ENCODE data around the gene FGF11. TPM values are rescaled to one million over a fixed set of nuclear protein-coding genes. Genes with fewer than 3 reads are reported as not detected.

FGF11 gene
- total and polyA plus RNA-seq, 2 donors (not counting 3 experiments of a cell fraction or from before 2014, with no cell fraction given) = 0.70 TPM; not detected in 1

- Histone ChIP-seq H3K4me1 (ENCODE audit: control insufficient read depth, extremely low read depth, insufficient read depth, low read length) (peaks cover 19% of the 10 kb centered on the region), H2AFZ (ENCODE audit: low read depth, low read length) (no peak overlapping the region), H3K4me2 (ENCODE audit: insufficient read depth, low read length) (no peak overlapping the region), H3K4me3 (replicated peaks in 1 of 3; ENCODE audit: insufficient read depth in 1 of 3, low read depth in 1 of 3, low read length in 3 of 3) (no peak overlapping the region), H3K27ac (ENCODE audit: insufficient read depth, low read depth, low read length) (no peak overlapping the region), H3K27me3 (ENCODE audit: control insufficient read depth in 2 of 2, insufficient read depth in 2 of 2, low read length in 2 of 2) (no peaks in the 10 kb centered on the region), H3K79me2 (ENCODE audit: control insufficient read depth, insufficient read depth, low read length) (peaks cover 92% of the 10 kb centered on the region), H3K9ac (replicated peaks; ENCODE audit: extremely low read depth, insufficient read depth, low read length) (no peak overlapping the region), H3K36me3 (ENCODE audit: control insufficient read depth in 2 of 2, extremely low read depth in 1 of 2, insufficient read depth in 2 of 2, low read length in 2 of 2) (no peaks in the 10 kb centered on the region), H3K9me3 (replicated peaks; ENCODE audit: control insufficient read depth, insufficient read depth, low read length) (no peaks in the 10 kb centered on the region), H3K9me1 (replicated peaks; ENCODE audit: control insufficient read depth, extremely low read depth, insufficient read depth, low read length) (no peaks in the 10 kb centered on the region), H4K20me1 (replicated peaks; ENCODE audit: control insufficient read depth, extremely low read depth, insufficient read depth, low read length) (peaks cover 8% of the 10 kb centered on the region)
- no peak for DNase-seq (ENCODE audit: low read depth, low spot score)
- no peak for FAIRE-seq
- POLR2A ChIA-PET = no interaction called here
- no peak for TF ChIP-seq GATA2 (IDR thresholded peaks at IDR 0.05; ENCODE audit: insufficient read depth, insufficient read length, low read depth, low read length)
- TF ChIP-seq FOS (IDR thresholded peaks at IDR 0.05; ENCODE audit: borderline replicate concordance, insufficient read depth, low read length) = no peak
- no peak for TF ChIP-seq CTCF (IDR thresholded peaks at IDR 0.05; ENCODE audit: extremely low read depth in 1 of 2, insufficient read depth in 1 of 2, low read depth in 1 of 2, low read length in 2 of 2)
- intact Hi-C loops (cut with micrococcal nuclease) = no loop called here
- dilution Hi-C loops (cut with MboI; ENCODE audit: extremely low pct_ligation_motif_present, low sequenced_read_pairs) = no loop called here
- no TSS peak for BruUV-seq (replicated peaks)
- CTCF ChIA-PET = interaction anchor here (0.6 to 1.6 kb wide), 3 partner anchors 49 to 71 kb away, joined by 3 to 4 read pairs (median 4); no protein-coding TSS in a partner anchor
Observed at GRCh38 chr17:7490144-7490543, 50.8 kb downstream of the FGF11 start.

GRCh38 chr17:7491583-7491982 lies 52.3 kb downstream of the FGF11 start:
- FAIRE-seq = no peak
- BruUV-seq (replicated peaks) = no TSS peak
- dilution Hi-C loops (cut with MboI; ENCODE audit: extremely low pct_ligation_motif_present, low sequenced_read_pairs) = no loop called here

More at GRCh38 chr17:7491583-7491982, 52.3 kb downstream of the FGF11 start:
- intact Hi-C loops (cut with micrococcal nuclease) = no loop called here
- Histone ChIP-seq H3K9me3 (replicated peaks; ENCODE audit: control insufficient read depth, insufficient read depth, low read length) (no peaks in the 10 kb centered on the region), H4K20me1 (replicated peaks; ENCODE audit: control insufficient read depth, extremely low read depth, insufficient read depth, low read length) (peaks cover 4% of the 10 kb centered on the region), H3K4me3 (replicated peaks in 1 of 3; ENCODE audit: insufficient read depth in 1 of 3, low read depth in 1 of 3, low read length in 3 of 3) (no peak overlapping the region), H2AFZ (ENCODE audit: low read depth, low read length) (no peak overlapping the region), H3K9me1 (replicated peaks; ENCODE audit: control insufficient read depth, extremely low read depth, insufficient read depth, low read length) (no peaks in the 10 kb centered on the region), H3K36me3 (ENCODE audit: control insufficient read depth in 2 of 2, extremely low read depth in 1 of 2, insufficient read depth in 2 of 2, low read length in 2 of 2) (peaks cover 0 to 2% of the 10 kb centered on the region in 2 experiments), H3K4me1 (ENCODE audit: control insufficient read depth, extremely low read depth, insufficient read depth, low read length) (peaks cover 19% of the 10 kb centered on the region), H3K27me3 (ENCODE audit: control insufficient read depth in 2 of 2, insufficient read depth in 2 of 2, low read length in 2 of 2) (no peaks in the 10 kb centered on the region), H3K9ac (replicated peaks; ENCODE audit: extremely low read depth, insufficient read depth, low read length) (no peak overlapping the region), H3K27ac (ENCODE audit: insufficient read depth, low read depth, low read length) (no peak overlapping the region), H3K4me2 (ENCODE audit: insufficient read depth, low read length) (no peak overlapping the region), H3K79me2 (ENCODE audit: control insufficient read depth, insufficient read depth, low read length) (peaks cover 89% of the 10 kb centered on the region)
- POLR2A ChIA-PET = no interaction called here
- DNase-seq (ENCODE audit: low read depth, low spot score) = no peak
- CTCF ChIA-PET = interaction anchor here (1.2 to 1.6 kb wide), 2 partner anchors 55 to 69 kb away, joined by 4 read pairs; no protein-coding TSS in a partner anchor
- TF ChIP-seq FOS (IDR thresholded peaks at IDR 0.05; ENCODE audit: borderline replicate concordance, insufficient read depth, low read length) (no peak), POLR2A (IDR thresholded peaks at IDR 0.05; ENCODE audit: low read depth, low read length) (no peak), GATA2 (IDR thresholded peaks at IDR 0.05; ENCODE audit: insufficient read depth, insufficient read length, low read depth, low read length) (no peak), MAX (IDR thresholded peaks at IDR 0.05; ENCODE audit: insufficient read depth, insufficient read length) (no peak), CTCF (IDR thresholded peaks at IDR 0.05; ENCODE audit: extremely low read depth in 1 of 2, insufficient read depth in 1 of 2, low read depth in 1 of 2, low read length in 2 of 2) (no peak)
